CD4-positive, alpha-beta T cell treated with Interferon gamma for 1 hour (primary cell): Measurements from ENCODE around the gene DYNC1I1.

ENCODE experiments used
- DNase-seq: peaks from one replicate; pipeline ENCODE4 v3.0.0-alpha.2; 2020

Gene DYNC1I1

GRCh38 chr7:95863623-95864022, 91.3 kb downstream of the DYNC1I1 start:
- DNase-seq, result no peak

- DNase-seq, result no peak
Observed at GRCh38 chr7:95865716-95866371, 93.5 kb downstream of the DYNC1I1 start.

DNA sequence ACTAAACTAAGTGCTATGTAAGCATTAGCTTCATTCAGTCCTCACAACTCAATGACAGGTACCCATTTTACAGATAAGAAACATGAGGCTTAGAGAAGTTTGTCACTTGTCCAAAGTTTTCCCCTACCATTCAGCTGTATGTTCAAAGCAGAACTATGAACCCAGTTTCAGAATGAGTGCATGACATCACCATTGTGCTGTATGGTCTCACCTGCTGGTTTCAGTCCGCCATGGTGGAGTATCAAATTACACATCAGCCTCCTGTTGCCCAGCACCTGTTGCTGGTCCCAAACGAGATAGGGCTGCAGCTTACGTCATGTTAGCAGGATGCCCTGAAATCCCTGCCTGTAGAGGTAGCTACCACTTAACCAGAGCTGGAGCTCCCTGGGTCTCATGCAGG, 95.0 kb downstream of the DYNC1I1 start:
- no peak for DNase-seq

GRCh38 chr7:95871075-95871848, 98.9 kb downstream of the DYNC1I1 start:
- DNase-seq, result no peak

DNA sequence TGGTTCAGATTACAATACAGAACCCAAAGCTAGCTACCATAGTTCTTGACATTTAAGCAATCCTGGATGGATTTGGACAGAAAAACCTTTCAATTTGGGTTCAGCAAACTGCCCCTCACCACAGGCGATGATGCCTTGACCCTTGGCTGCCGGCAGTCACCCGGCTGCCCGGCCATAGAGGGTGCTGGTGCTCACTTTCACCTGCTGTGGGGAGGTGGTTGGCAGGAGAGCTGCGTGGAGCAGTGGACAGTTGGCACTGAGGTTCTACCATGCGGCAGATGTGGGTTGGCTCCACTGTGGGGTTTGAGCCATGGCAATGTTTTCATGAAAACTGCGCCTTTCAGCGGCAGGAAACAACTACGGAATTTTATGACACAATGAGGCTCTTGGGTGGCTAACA, 99.5 kb downstream of the DYNC1I1 start:
- DNase-seq, result no peak

GRCh38 chr7:95874129-95874528, 101.8 kb downstream of the DYNC1I1 start:
- DNase-seq, result no peak

DNA sequence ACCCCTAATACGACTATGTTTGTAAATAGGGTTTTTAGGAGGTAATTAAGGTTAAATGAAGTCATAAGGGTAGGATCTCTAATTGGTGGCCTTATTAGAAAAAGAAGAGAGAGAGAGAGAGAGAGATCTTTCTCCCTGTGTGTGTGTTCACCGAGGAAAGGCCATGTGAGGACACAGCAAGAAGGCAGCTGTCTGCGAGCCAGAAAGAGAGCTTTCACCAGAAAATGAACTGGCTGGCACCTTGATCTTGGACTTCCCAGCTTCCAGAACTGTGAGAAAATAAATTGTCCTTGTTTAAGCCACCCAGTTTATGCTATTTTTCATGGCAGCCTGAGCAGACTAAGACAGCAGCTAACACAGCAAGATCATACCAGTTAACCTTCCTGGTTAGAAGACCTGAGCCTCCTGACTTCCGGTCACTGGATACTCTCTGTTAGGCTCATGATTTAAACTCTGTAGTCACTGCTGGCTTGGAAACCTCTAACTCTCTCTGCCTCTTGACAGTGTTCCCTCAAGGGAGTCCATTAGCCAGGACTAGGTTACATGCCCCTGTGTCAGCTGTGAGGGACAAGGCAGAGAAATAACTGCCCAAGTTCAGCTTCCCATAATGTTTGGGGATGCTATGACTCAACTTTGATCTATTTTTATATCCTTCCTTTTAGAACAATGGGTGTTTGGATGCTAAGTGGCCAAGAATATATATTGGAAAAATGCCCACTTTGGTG, 102.3 kb downstream of the DYNC1I1 start:
- no peak for DNase-seq

DNA sequence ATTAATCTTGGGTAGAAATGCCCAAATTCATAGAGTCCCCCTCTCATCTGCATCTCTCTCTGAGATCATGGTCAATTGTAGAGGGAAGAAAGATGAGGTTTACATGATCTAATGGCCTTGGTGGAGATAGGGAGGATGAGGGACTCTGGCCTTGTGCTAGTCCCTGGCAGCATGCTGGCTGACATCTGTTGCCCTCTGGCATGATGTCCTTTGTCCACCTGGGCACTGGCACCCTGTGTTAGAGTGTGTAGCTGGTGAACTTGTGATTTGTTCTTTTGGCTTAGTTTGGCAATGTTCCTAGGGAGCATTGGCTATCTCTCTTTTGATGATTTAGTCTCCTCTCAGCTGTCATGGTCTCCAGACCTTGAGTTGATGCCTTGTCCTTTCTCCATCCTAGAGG, 103.2 kb downstream of the DYNC1I1 start:
- DNase-seq, result no peak

GRCh38 chr7:95878677-95879076, 106.3 kb downstream of the DYNC1I1 start:
- no peak for DNase-seq

GRCh38 chr7:95881597-95881996, 109.2 kb downstream of the DYNC1I1 start:
- DNase-seq, result no peak

DNA sequence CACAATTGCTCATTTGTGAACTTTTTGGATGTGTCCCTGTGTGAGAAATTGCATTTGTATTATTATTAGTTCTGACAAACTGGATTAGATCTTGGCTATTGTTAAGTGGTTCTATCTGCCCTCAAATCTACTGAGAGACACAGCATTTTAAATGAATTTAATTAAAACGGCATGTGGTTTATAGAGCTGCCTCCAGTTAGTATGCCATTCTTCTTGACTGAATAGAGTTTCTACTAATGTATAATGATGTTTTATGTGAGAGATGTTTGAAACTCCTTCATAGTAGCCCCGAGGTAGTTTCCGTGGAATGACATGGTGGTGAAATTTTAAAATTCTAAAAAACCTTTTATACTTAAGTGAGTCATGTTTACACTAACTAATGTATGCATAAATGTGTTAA, 110.9 kb downstream of the DYNC1I1 start:
- no peak for DNase-seq

GRCh38 chr7:95886501-95887090, 114.2 kb downstream of the DYNC1I1 start:
- DNase-seq, result no peak

DNA sequence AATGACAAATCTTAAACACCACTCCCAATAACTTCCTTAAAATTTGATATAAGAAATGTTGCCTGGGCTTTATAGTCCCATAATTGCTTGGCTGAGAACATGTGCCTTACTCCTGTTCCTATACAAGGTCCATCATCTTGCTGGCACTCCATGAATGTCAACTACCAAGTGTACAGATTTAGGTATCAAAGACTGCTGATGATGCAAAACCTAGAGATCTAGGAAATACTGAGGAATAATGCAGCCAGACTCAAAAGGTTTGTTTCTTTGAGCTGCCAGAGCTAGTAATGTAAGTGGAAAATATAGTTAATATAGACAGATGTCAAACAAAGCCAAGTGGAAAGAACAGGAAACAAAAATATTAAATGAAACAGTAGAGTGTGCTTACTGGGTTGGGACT, 121.1 kb downstream of the DYNC1I1 start:
- DNase-seq, result no peak

DNA sequence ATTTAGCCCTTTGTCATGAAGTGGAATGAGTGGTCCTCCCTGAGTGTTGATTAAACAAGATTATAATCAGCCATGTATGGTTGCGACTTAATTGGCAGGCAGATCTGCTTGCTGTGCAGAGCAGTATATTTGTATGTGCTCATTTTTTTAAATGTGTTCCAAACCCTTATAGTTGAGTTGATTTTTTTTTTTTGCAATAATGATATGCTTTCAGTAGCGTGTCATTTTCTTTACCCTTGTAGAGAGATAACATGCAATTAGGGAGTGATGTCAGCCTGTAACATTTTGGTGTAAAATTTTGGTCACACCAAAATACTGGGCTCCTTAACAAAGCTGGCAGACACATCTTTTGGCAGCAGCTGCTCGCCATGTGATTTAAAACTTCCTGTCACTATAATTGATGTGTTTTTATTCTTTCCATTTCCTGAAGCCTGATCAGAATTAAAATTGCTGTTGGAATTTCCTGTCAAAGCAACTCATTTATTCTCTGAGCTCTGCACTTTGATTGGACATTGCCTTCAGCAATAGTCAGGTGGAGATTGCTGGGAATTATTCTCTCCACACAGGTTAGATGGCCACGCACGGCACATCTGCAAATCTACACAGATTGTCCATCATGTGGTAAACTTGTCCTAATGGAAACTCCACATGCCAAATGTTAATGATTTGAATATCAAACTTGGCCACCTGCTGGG, 125.3 kb downstream of the DYNC1I1 start:
- no peak for DNase-seq

- no peak for DNase-seq
Observed at GRCh38 chr7:95899919-95900513, 127.7 kb downstream of the DYNC1I1 start.

DNA sequence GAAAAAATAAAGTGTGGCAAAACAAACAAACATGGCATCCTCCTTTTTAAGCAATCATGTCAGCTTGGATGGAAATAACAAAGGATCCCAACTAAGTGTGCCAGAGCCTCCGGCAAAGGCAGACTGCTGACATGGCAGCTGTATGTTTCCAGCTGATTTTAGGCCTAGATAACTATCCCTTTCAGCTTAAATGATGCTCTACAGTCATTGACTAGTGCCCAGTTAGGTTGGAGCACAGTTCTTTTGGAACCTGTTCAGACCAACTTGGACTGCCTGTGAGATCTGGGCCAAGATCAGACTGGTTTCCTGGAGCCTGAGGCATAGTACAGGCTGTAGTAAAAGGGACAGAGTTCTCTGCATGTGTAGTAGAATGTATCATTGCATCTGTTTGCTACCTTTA, 128.7 kb downstream of the DYNC1I1 start:
- DNase-seq, result no peak

GRCh38 chr7:95904099-95904498, 131.7 kb downstream of the DYNC1I1 start:
- no peak for DNase-seq

DNA sequence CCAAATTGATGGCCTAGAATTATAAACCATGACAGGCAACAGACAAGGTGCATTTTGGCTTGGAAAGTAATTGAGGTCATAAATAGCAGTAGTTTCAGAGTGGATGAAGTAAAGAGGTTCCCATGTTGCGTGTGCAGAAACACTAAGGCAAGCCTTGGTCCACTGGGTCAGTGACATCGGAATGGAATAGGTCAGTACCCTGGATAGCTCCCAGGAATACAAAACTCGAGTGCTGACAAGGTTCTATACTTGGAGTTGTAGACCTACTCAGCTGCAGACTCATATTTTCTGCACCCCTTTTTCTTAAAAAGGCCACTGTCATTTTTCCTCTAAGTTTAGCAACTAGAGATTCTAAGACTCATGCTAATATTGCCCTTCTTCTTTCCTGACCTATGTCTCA, 132.8 kb downstream of the DYNC1I1 start:
- no peak for DNase-seq

DNA sequence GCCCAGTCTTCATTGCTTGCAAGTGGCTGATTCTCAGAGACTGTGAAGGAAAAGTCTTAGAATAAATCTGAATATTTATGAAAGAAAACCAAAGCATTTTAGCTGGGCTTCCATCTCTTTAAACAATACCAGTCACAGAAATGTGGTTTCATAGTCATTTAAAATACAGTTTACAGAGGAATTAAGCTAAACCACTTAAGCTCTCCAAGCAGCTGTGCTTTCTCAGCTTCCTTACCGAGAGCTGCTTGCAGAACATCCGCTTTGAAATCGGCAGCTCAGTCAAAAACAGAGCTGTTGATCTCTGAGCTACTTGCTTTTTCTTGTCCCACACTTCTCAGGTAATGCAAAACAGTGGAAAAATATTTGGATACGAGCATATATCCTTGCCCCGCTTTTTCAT, 134.5 kb downstream of the DYNC1I1 start:
- DNase-seq, result no peak

DNA sequence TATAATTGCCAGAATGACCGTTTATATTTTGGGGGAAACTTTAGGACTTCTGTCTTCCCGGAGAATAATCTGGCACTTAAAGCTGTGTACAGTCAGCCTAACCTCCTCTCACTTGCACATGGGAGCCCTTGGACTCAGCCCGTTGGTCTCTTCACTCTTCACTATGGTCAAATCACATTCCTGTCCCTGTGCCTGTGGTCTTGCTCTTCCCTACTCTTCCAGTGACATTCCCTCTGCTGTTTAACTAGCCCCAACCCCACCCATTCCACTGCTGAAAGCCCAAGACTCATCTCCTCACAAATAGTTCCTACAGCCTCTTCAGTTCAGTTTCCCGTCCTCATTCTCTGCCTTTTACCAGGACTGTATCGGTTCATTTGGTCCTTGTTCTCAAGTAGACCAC, 135.0 kb downstream of the DYNC1I1 start:
- DNase-seq, result no peak

- no peak for DNase-seq
Observed at GRCh38 chr7:95908499-95908898, 136.1 kb downstream of the DYNC1I1 start.

DNA sequence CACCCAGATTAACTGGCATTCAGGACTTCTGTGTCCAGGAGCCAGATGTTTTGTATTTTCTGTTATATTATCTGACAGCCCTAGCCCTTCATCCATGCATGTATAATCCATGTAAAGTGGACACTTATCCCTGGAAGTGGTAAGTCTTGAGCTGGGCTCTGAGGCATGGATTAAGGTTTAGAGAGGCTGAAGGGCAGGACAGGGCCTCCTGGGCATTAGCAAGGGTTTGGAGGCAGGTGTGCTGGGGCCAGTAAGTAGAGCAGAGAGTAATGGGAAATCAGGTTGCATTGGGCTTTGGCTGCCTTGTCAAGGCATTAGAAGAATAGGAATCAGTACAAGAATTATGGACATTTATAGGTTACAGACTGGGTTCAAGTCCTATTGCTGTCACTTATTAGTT, 138.0 kb downstream of the DYNC1I1 start:
- DNase-seq, result no peak

GRCh38 chr7:95915731-95916130, 143.4 kb downstream of the DYNC1I1 start:
- no peak for DNase-seq
